Central memory CD4-positive, alpha-beta T cell (primary cell): ENCODE data around the gene EEF2K.

Experiments
- DNase-seq: peaks from one replicate; pipeline ENCODE4 v3.0.0; 2022

EEF2K gene

DNA sequence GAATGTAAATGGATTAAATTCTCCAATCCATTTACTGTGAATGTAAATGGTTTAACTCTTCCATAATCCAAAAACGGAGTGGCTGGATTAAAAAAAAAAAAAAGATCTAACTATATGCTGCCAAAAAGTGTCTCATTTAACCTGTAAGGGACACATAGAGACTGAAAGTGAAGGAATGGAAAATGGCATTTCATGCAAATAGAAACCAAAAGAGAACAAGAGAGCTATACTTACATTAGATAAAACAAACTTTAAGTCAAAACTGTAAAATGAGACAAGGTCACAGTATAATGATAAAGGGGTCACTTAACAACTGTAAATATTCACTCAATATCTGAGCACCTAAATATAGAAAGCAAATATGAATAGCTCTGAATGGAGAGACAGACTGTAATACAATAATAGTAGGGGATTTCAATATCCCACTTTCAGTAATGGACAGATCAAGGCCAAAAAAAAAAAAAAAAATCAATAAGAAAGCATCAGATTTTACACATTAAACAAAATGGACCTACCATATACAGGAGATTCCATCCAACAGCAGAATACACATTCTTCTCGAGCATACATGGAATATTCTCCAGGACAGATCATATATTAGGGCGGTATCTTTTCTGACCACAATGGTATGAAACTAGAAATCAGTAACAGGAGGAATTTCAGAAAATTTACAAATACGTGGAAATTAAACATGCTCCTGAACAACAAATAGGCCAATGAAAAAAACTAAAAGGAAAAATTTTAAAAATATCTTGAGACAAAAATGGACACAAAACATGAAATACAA is 132.0 kb downstream of the EEF2K start:
- DNase-seq = no peak
